Osteoblast (primary cell): Measurements from ENCODE around the gene NKX1-2. TPM values are rescaled to one million over a fixed set of nuclear protein-coding genes. Genes with fewer than 3 reads are reported as not detected.

Experiments used
- DNase-seq: peaks from one replicate; pipeline ENCODE4 v3.0.0; 2011; ENCODE audit warnings: low spot score, mixed read lengths; ENCODE audit not compliant: insufficient read length; ENCODE audit errors: missing footprints
- H2AFZ ChIP-seq: 2 replicates; pipeline ENCODE4 v1.6.0; 2011; ENCODE audit warnings: mild to moderate bottlenecking, low read length
- H3K27ac ChIP-seq: 2 replicates; pipeline ENCODE4 v1.5.1; 2011; ENCODE audit warnings: mild to moderate bottlenecking, low read depth, low read length, moderate library complexity
- H3K27me3 ChIP-seq: 2 replicates; pipeline ENCODE4 v1.6.0; 2012; ENCODE audit warnings: mild to moderate bottlenecking, control low read depth, inconsistent platforms, low read length, moderate library complexity; ENCODE audit not compliant: insufficient read depth
- H3K36me3 ChIP-seq: 2 replicates; pipeline ENCODE4 v1.5.1; 2011; ENCODE audit warnings: mild to moderate bottlenecking, low read length, control low read depth, moderate library complexity; ENCODE audit not compliant: insufficient read depth
- H3K4me1 ChIP-seq: 2 replicates; pipeline ENCODE4 v1.5.1; 2011; ENCODE audit warnings: mild to moderate bottlenecking, low read length, control low read depth, moderate library complexity; ENCODE audit not compliant: insufficient read depth
- H3K4me2 ChIP-seq: 2 replicates; pipeline ENCODE4 v1.6.0; 2011; ENCODE audit warnings: mild to moderate bottlenecking, low read length; ENCODE audit not compliant: insufficient read depth
- H3K4me3 ChIP-seq: fragments of 200-600 bp; sonication (generic); 3 replicates; pipeline ENCODE4 v1.5.1; 2012; ENCODE audit warnings: mild to moderate bottlenecking, low read length, inconsistent platforms; ENCODE audit not compliant: insufficient read depth
- H3K79me2 ChIP-seq: 2 replicates; pipeline ENCODE4 v1.6.0; 2012; ENCODE audit warnings: mild to moderate bottlenecking, low read length, control low read depth, inconsistent platforms; ENCODE audit not compliant: insufficient read depth
- H3K9me3 ChIP-seq: 2 replicates; pipeline ENCODE4 v1.5.1; 2011; ENCODE audit warnings: low read depth, low read length, control low read depth
- H4K20me1 ChIP-seq: 2 replicates; pipeline ENCODE4 v1.6.0; 2012; ENCODE audit warnings: mild to moderate bottlenecking, low read length, control low read depth; ENCODE audit not compliant: insufficient read depth
- total RNA-seq: library from RNA; depleted of rRNA; stranded (reverse); fragments of >200 nt; gene quantifications from 2 replicates; pipeline ENCODE4 v1.2.3, GENCODE V29; 2012
- TF ChIP-seq, protein P1 (sequence below): IDR thresholded peaks from 2 replicates; pipeline ENCODE4 v1.5.1; 2011; ENCODE audit warnings: mild to moderate bottlenecking, low read depth, low read length, moderate library complexity; ENCODE audit errors: extremely low read depth

Gene NKX1-2
- total RNA-seq, 1 donor, result not detected

DNA sequence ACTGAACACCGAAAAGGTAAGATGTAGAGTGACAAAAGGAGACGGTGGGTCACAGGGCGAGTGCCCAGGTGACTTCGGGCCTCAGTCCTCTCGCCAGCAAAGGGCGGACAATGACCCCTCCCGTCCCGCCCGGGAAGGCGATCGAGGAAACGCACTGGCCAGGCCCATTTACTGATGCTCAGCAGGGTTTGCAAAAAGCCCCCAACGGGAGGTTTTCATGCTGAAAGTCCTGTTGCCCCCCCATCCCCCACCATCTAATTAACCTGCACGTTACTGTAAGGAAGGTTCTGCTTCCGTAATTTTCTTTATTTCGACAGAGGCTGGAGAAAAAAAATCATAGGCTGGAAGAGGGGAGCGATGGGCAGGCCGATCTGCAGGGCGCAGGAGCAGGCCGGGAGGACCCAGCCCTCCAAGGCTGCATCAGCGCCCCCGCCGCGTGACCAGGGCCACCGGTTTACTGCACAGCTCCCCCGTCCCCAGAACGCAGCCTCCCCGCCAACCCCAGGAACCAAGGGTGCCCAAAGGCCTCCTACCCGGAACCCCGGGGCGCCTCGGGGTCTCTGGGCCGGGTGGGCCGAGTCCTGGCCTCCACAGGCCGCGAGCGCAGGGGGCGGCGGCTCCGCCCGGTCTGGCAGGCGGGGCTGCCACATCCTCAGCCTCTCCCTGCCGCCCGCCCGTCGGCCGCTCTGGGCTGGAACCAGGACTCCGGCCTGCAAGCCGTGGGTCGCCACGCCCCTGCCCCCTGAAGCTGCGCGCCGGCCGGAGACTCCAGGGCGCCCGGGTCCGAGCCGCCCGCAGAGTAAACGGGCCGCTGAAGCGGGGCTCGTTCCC lies 31.7 kb downstream of the NKX1-2 start:
- no peaks in the 10 kb centered on the region for H3K9me3 ChIP-seq
- peak overlapping the region; percentile 64 for H2AFZ ChIP-seq
- peaks cover 10% of the 10 kb centered on the region for H3K27me3 ChIP-seq
- TF ChIP-seq, protein P1, sequence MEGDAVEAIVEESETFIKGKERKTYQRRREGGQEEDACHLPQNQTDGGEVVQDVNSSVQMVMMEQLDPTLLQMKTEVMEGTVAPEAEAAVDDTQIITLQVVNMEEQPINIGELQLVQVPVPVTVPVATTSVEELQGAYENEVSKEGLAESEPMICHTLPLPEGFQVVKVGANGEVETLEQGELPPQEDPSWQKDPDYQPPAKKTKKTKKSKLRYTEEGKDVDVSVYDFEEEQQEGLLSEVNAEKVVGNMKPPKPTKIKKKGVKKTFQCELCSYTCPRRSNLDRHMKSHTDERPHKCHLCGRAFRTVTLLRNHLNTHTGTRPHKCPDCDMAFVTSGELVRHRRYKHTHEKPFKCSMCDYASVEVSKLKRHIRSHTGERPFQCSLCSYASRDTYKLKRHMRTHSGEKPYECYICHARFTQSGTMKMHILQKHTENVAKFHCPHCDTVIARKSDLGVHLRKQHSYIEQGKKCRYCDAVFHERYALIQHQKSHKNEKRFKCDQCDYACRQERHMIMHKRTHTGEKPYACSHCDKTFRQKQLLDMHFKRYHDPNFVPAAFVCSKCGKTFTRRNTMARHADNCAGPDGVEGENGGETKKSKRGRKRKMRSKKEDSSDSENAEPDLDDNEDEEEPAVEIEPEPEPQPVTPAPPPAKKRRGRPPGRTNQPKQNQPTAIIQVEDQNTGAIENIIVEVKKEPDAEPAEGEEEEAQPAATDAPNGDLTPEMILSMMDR, result no peak
- peak overlapping the region; percentile 98 for H3K4me2 ChIP-seq
- DNase-seq, result peak; percentile 91
- peaks cover 26% of the 10 kb centered on the region for H3K4me1 ChIP-seq
- peak overlapping the region; percentile 89 for H3K4me3 ChIP-seq
- H4K20me1 ChIP-seq, result peaks cover 44% of the 10 kb centered on the region
- peaks cover 55% of the 10 kb centered on the region for H3K79me2 ChIP-seq
- peak overlapping the region; percentile 77 for H3K27ac ChIP-seq
- H3K36me3 ChIP-seq, result peaks cover 3% of the 10 kb centered on the region

DNA sequence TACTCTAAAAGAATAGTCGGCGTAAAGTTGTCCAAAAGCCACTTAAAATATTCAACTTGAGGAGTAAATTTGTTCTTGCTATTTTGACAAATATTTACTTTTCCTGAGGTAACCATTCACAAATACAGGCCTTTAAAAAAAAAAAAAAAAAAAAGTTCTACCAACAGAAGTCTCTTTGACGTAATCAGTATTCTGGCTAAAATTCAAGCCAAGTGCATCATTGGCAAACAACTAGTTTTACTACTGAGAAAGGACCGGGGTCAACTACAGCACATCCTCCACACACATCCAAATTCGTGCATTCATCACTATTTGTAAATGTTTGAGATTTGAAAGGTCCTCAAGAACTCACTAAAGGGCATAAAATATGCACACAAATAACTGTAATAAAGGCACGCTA lies 33.1 kb downstream of the NKX1-2 start:
- Histone ChIP-seq H3K4me2 (peak overlapping the region; percentile 98), H3K79me2 (peaks cover 69% of the 10 kb centered on the region), H3K9me3 (no peaks in the 10 kb centered on the region), H3K36me3 (peaks cover 10% of the 10 kb centered on the region), H3K4me3 (peak overlapping the region; percentile 89), H3K4me1 (peaks cover 26% of the 10 kb centered on the region), H4K20me1 (peaks cover 58% of the 10 kb centered on the region), H3K27me3 (peaks cover 4% of the 10 kb centered on the region), H2AFZ (no peak overlapping the region), H3K27ac (peak overlapping the region; percentile 77)
- TF ChIP-seq, protein P1, result no peak
- peak; percentile 93 for DNase-seq

DNA sequence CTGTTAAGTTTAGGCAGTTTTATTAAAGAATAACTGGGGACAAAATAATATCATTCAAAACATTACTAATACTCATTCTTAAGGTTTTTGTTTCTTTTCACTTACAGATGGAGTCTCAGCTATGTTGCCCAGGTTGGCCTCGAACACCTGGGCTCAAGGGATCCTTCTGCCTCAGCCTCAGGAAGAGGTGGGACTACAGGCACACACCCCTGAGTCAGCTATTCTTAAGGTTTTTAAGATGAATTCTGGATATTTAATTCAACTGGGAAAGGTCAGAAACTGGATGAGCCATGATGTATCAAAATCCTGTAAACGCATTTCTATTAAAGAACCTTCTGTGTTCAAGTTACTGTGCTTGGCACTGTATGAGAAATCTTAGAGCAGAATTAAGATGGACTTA lies 34.6 kb downstream of the NKX1-2 start:
- H3K79me2 ChIP-seq, result peaks cover 80% of the 10 kb centered on the region
- H3K4me3 ChIP-seq, result peak overlapping the region; percentile 7
- H3K4me1 ChIP-seq, result peaks cover 26% of the 10 kb centered on the region
- H3K27me3 ChIP-seq, result no peaks in the 10 kb centered on the region
- peak overlapping the region; percentile 55 for H3K27ac ChIP-seq
- DNase-seq, result no peak
- H2AFZ ChIP-seq, result no peak overlapping the region
- H3K4me2 ChIP-seq, result peak overlapping the region; percentile 98
- no peaks in the 10 kb centered on the region for H3K9me3 ChIP-seq
- H4K20me1 ChIP-seq, result peaks cover 63% of the 10 kb centered on the region
- TF ChIP-seq, protein P1, result no peak
- peaks cover 15% of the 10 kb centered on the region for H3K36me3 ChIP-seq

DNA sequence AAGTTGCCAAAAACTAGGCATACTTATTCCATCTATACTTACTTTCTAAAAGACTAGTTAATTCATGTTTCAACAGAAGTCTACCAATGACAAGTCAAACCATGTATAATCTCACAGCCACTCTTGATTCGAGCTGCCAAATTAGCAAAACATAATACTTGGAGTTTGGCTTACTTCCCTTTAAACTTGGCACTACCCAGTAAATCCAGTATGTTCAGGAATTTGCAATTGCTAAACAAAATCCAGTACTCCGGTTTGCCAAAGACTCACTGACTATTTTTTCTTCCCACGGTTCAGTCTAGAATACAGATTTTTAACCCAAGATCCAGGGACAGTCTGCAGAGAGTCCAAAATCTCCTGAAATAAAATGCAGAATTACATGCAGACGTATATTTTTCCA lies 35.8 kb downstream of the NKX1-2 start:
- H3K79me2 ChIP-seq, result peaks cover 90% of the 10 kb centered on the region

More for the DNA sequence above, 35.8 kb downstream of the NKX1-2 start:
- H4K20me1 ChIP-seq, result peaks cover 69% of the 10 kb centered on the region
- no peak overlapping the region for H3K4me3 ChIP-seq
- no peak for DNase-seq
- peaks cover 21% of the 10 kb centered on the region for H3K36me3 ChIP-seq
- TF ChIP-seq, protein P1, result no peak
- H2AFZ ChIP-seq, result no peak overlapping the region
- no peaks in the 10 kb centered on the region for H3K9me3 ChIP-seq
- H3K4me2 ChIP-seq, result peak overlapping the region; percentile 10
- H3K27ac ChIP-seq, result peak overlapping the region; percentile 55
- H3K4me1 ChIP-seq, result peaks cover 26% of the 10 kb centered on the region
- H3K27me3 ChIP-seq, result no peaks in the 10 kb centered on the region
